HepG2 (cell line): ENCODE results near the gene JMJD6. TPM values are rescaled to one million over a fixed set of nuclear protein-coding genes. Genes with fewer than 3 reads are reported as not detected.

Source experiments
- CEBPG ChIP-seq: IDR thresholded peaks from 2 replicates; pipeline ENCODE4 v1.6.1; 2016
- FOXC1 ChIP-seq: sonication (generic); formaldehyde crosslinking; IDR thresholded peaks from 2 replicates; pipeline ENCODE4 v1.8.0; 2022; ENCODE audit warnings: mild to moderate bottlenecking, missing genetic modification reagents, borderline replicate concordance
- GABPA ChIP-seq, 2 experiments: IDR thresholded peaks; 2 replicates each; pipeline ENCODE4 v1.6.1; 2011 to 2016; ENCODE audit warnings: low read depth in 2 of 2, low read length in 1 of 2, missing biosample characterization in 1 of 2, missing genetic modification characterization in 1 of 2
- HHEX ChIP-seq: IDR thresholded peaks from 2 replicates; pipeline ENCODE4 v1.6.1; 2016; ENCODE audit warnings: control low read depth
- HMG20B ChIP-seq: conservative IDR thresholded peaks from 2 replicates; pipeline ENCODE4 v1.6.1; 2016; ENCODE audit warnings: missing genetic modification reagents, missing compliant biosample characterization
- HNRNPH1 ChIP-seq: fragments of 200-400 bp; formaldehyde crosslinking; optimal IDR thresholded peaks from 2 replicates; pipeline ENCODE3; 2017; ENCODE audit warnings: mild to moderate bottlenecking, low read depth, low read length
- KDM3A ChIP-seq: IDR thresholded peaks from 2 replicates; pipeline ENCODE4 v1.6.1; 2018; ENCODE audit warnings: low read depth, missing compliant biosample characterization
- MED1 ChIP-seq: sonication (generic); formaldehyde crosslinking; IDR thresholded peaks from 2 replicates; pipeline ENCODE4 v1.4.0; 2020; ENCODE audit warnings: missing genetic modification reagents
- PRPF4 ChIP-seq: fragments of 200-400 bp; formaldehyde crosslinking; IDR thresholded peaks from 2 replicates; pipeline ENCODE4 v1.6.1; 2016; ENCODE audit warnings: low read length, low read depth; ENCODE audit not compliant: poor library complexity, severe bottlenecking
- SMC3 ChIP-seq: IDR thresholded peaks from 2 replicates; pipeline ENCODE4 v1.6.1; 2011; ENCODE audit warnings: low read length, improper control_type of control experiment
- SOX13 ChIP-seq, 3 experiments: fragments of 450-650 bp in 1 of 3; sonication (generic) in 1 of 3; formaldehyde crosslinking in 1 of 3; IDR thresholded peaks in 2 of 3; conservative IDR thresholded peaks in 1 of 3; 2 replicates each; pipeline versions ENCODE4 v1.5.0 to v1.6.1; 2016 to 2020; ENCODE audit warnings: antibody characterized with exemption in 1 of 3, mild to moderate bottlenecking in 1 of 3, missing compliant biosample characterization in 1 of 3, missing genetic modification reagents in 1 of 3, moderate library complexity in 1 of 3
- SRF ChIP-seq: IDR thresholded peaks from 2 replicates; pipeline ENCODE4 v1.6.1; 2011; ENCODE audit warnings: mild to moderate bottlenecking, low read depth, low read length, moderate library complexity
- XRCC5 ChIP-seq: fragments of 200-400 bp; formaldehyde crosslinking; optimal IDR thresholded peaks from 2 replicates; pipeline ENCODE3; 2017; ENCODE audit warnings: mild to moderate bottlenecking, low read length
- ZKSCAN5 ChIP-seq: sonication (generic); formaldehyde crosslinking; IDR thresholded peaks from 2 replicates; pipeline ENCODE4 v1.5.1; 2020; ENCODE audit warnings: mild to moderate bottlenecking, missing genetic modification reagents
- ZNF17 ChIP-seq: sonication (generic); formaldehyde crosslinking; IDR thresholded peaks from 2 replicates; pipeline ENCODE4 v1.5.0; 2020; ENCODE audit warnings: mild to moderate bottlenecking, missing genetic modification reagents
- ZNF703 ChIP-seq: sonication (generic); formaldehyde crosslinking; IDR thresholded peaks from 2 replicates; pipeline ENCODE4 v1.5.1; 2020; ENCODE audit warnings: missing genetic modification reagents, mild to moderate bottlenecking, moderate library complexity, borderline replicate concordance
- ZNF883 ChIP-seq: sonication (generic); formaldehyde crosslinking; IDR thresholded peaks from 2 replicates; pipeline ENCODE4 v1.5.1; 2020; ENCODE audit warnings: mild to moderate bottlenecking, missing genetic modification reagents; ENCODE audit errors: not compliant biosample characterization
- polyA plus RNA-seq, 8 experiments: library from polyadenylated mRNA; depleted of rRNA in 3 of 8; stranded (reverse) in 7 of 8; unstranded in 1 of 8; fragments of >200 nt; fragmentation: Illumina TruSeq in 4 of 8; extraction: Trizol in 4 of 8; gene quantifications; 2 replicates each; pipeline versions ENCODE4 v1.2.1 to v1.2.3, GENCODE V29; 2011 to 2016; ENCODE audit warnings: low read depth in 4 of 8, missing spikeins in 1 of 8, mixed read lengths in 1 of 8; ENCODE audit not compliant: insufficient read depth in 1 of 8
- total RNA-seq, 5 experiments: library from RNA; depleted of rRNA; stranded (reverse); fragments of >200 nt; fragmentation: Illumina TruSeq; extraction: Trizol; gene quantifications; 2 replicates each; pipeline ENCODE4 v1.2.3, GENCODE V29; 2016; ENCODE audit warnings: low read depth in 1 of 5
- TF ChIP-seq, protein P1 (sequence below): sonication (generic); formaldehyde crosslinking; IDR thresholded peaks from 2 replicates; pipeline ENCODE4 v1.9.0; 2021; ENCODE audit warnings: missing genetic modification reagents, mild to moderate bottlenecking, borderline replicate concordance
- TF ChIP-seq, protein P2 (sequence below): sonication (generic); formaldehyde crosslinking; IDR thresholded peaks from 2 replicates; pipeline ENCODE4 v1.4.0; 2020; ENCODE audit warnings: mild to moderate bottlenecking, missing genetic modification reagents
- TF ChIP-seq, protein P3 (sequence below): sonication (generic); formaldehyde crosslinking; IDR thresholded peaks from 2 replicates; pipeline ENCODE4 v1.8.0; 2022; ENCODE audit warnings: missing genetic modification reagents, mild to moderate bottlenecking, moderate library complexity, borderline replicate concordance
- TF ChIP-seq, protein P4 (sequence below): sonication (generic); formaldehyde crosslinking; IDR thresholded peaks from 2 replicates; pipeline ENCODE4 v1.5.0; 2020; ENCODE audit warnings: mild to moderate bottlenecking, missing genetic modification reagents, moderate library complexity
- TF ChIP-seq, protein P5 (sequence below): sonication (generic); formaldehyde crosslinking; IDR thresholded peaks from 2 replicates; pipeline ENCODE4 v1.5.1; 2020; ENCODE audit warnings: mild to moderate bottlenecking, missing genetic modification reagents, borderline replicate concordance

JMJD6 gene
- total and polyA plus RNA-seq, 2 of the 13 experiments (the other 11 are each of a cell fraction or from before 2014, with no cell fraction given), result 33.6 to 41.0 TPM

DNA sequence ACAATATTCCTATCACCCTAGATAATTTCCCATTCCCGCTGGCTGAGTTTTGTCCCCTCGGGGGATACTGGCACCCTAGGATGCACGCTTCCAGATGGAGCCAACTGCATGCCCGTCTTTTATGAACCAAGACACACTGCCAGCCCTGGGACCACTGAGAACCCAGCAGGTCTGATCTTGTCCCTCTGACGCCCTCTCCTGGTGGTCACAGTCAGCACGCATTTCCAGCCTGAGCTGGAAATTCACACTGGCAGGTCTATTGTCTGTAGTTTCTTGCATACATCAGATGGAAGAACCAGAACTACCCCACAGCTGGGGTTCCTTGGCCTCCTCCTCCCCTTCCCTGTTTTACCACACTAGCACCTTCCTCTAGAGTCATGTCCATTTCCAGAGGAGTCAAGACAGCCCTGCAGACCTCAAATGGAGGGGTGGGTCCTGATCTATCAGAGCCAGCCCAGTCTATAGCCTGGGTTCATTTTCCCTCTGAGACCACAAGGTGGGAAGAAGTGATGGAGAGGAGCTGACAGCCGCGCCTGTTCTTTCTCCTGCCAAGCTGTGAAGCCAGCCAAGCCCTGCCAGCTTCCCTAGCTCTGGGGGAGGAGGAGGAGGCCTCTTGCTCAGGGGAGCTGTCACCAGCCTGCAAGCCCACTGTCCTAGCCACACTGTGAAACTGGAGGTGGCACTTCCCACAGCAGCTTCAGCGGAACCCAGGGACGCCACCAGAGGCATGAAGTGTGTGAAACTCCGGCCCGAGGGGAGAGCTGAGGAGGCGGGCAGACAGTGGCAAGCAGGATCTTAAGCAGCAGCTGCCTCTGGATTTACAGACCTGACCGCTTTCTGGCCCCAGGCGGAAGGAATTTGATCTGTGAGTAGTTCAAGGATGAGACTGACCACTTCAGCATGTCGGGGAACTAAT lies 44.9 kb downstream of the JMJD6 start (continued):
- TF ChIP-seq SOX13 (IDR thresholded peaks at IDR 0.05) (no peak), SOX13 (CRISPR knock-in tag; conservative IDR thresholded peaks at IDR 0.05 in 1 of 2, IDR thresholded peaks at IDR 0.05 in 1 of 2) (0 out of 4 replicates have a peak, but pooled peaks of 1 of the 2 experiments have one; percentile 16), HMG20B (CRISPR knock-in tag) (0 out of 2 replicates have a peak, but pooled peaks have one; percentile 33), ZKSCAN5 (CRISPR knock-in tag) (no peak), HHEX (CRISPR knock-in tag) (no peak), KDM3A (0 out of 2 replicates have a peak, but pooled peaks have one; percentile 35), MED1 (CRISPR knock-in tag) (no peak), HNRNPH1 (no peak), SMC3 (peak; percentile 91), FOXC1 (CRISPR knock-in tag) (no peak), XRCC5 (peak; percentile 59), CEBPG (no peak), GABPA (IDR thresholded peaks at IDR 0.05; ENCODE audit: low read depth, low read length) (no peak), GABPA (CRISPR knock-in tag; IDR thresholded peaks at IDR 0.05; ENCODE audit: low read depth) (no peak), SRF (no peak), ZNF883 (CRISPR knock-in tag) (peak; percentile 76), ZNF703 (no peak), PRPF4 (no peak), ZNF17 (CRISPR knock-in tag) (no peak)
- TF ChIP-seq, protein P1, sequence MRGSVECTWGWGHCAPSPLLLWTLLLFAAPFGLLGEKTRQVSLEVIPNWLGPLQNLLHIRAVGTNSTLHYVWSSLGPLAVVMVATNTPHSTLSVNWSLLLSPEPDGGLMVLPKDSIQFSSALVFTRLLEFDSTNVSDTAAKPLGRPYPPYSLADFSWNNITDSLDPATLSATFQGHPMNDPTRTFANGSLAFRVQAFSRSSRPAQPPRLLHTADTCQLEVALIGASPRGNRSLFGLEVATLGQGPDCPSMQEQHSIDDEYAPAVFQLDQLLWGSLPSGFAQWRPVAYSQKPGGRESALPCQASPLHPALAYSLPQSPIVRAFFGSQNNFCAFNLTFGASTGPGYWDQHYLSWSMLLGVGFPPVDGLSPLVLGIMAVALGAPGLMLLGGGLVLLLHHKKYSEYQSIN (CRISPR knock-in tag), result no peak
- TF ChIP-seq, protein P2, sequence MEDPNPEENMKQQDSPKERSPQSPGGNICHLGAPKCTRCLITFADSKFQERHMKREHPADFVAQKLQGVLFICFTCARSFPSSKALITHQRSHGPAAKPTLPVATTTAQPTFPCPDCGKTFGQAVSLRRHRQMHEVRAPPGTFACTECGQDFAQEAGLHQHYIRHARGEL, result no peak
- TF ChIP-seq, protein P3, sequence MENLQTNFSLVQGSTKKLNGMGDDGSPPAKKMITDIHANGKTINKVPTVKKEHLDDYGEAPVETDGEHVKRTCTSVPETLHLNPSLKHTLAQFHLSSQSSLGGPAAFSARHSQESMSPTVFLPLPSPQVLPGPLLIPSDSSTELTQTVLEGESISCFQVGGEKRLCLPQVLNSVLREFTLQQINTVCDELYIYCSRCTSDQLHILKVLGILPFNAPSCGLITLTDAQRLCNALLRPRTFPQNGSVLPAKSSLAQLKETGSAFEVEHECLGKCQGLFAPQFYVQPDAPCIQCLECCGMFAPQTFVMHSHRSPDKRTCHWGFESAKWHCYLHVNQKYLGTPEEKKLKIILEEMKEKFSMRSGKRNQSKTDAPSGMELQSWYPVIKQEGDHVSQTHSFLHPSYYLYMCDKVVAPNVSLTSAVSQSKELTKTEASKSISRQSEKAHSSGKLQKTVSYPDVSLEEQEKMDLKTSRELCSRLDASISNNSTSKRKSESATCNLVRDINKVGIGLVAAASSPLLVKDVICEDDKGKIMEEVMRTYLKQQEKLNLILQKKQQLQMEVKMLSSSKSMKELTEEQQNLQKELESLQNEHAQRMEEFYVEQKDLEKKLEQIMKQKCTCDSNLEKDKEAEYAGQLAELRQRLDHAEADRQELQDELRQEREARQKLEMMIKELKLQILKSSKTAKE (CRISPR knock-in tag), result no peak
- TF ChIP-seq, protein P4, sequence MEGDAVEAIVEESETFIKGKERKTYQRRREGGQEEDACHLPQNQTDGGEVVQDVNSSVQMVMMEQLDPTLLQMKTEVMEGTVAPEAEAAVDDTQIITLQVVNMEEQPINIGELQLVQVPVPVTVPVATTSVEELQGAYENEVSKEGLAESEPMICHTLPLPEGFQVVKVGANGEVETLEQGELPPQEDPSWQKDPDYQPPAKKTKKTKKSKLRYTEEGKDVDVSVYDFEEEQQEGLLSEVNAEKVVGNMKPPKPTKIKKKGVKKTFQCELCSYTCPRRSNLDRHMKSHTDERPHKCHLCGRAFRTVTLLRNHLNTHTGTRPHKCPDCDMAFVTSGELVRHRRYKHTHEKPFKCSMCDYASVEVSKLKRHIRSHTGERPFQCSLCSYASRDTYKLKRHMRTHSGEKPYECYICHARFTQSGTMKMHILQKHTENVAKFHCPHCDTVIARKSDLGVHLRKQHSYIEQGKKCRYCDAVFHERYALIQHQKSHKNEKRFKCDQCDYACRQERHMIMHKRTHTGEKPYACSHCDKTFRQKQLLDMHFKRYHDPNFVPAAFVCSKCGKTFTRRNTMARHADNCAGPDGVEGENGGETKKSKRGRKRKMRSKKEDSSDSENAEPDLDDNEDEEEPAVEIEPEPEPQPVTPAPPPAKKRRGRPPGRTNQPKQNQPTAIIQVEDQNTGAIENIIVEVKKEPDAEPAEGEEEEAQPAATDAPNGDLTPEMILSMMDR (CRISPR knock-in tag), result peak; percentile 94
- TF ChIP-seq, protein P5, sequence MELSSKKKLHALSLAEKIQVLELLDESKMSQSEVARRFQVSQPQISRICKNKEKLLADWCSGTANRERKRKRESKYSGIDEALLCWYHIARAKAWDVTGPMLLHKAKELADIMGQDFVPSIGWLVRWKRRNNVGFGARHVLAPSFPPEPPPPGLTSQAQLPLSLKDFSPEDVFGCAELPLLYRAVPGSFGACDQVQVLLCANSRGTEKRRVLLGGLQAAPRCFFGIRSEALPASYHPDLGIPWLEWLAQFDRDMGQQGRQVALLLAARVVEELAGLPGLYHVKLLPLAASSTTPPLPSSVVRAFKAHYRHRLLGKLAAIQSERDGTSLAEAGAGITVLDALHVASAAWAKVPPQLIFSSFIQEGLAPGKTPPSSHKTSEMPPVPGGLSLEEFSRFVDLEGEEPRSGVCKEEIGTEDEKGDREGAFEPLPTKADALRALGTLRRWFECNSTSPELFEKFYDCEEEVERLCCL (CRISPR knock-in tag), result 0 out of 2 replicates have a peak, but pooled peaks have one; percentile 35
